GM18951 (cell line): Measurements from ENCODE around the gene WNT3.

Source experiments
- POLR2A ChIP-seq: IDR thresholded peaks from 4 replicates; pipeline ENCODE4 v1.6.1; 2011; ENCODE audit warnings: mild to moderate bottlenecking; ENCODE audit not compliant: insufficient read length, insufficient read depth; ENCODE audit errors: extremely low read depth
- in situ Hi-C: fragments of 300-500 bp; cut with MboI; formaldehyde crosslinking; loops from one replicate; pipeline ENCODE4 v1.12.0; 2022; ENCODE audit warnings: low sequenced_read_pairs, mixed read lengths, inconsistent platforms; ENCODE audit not compliant: unreplicated experiment

WNT3 gene

DNA sequence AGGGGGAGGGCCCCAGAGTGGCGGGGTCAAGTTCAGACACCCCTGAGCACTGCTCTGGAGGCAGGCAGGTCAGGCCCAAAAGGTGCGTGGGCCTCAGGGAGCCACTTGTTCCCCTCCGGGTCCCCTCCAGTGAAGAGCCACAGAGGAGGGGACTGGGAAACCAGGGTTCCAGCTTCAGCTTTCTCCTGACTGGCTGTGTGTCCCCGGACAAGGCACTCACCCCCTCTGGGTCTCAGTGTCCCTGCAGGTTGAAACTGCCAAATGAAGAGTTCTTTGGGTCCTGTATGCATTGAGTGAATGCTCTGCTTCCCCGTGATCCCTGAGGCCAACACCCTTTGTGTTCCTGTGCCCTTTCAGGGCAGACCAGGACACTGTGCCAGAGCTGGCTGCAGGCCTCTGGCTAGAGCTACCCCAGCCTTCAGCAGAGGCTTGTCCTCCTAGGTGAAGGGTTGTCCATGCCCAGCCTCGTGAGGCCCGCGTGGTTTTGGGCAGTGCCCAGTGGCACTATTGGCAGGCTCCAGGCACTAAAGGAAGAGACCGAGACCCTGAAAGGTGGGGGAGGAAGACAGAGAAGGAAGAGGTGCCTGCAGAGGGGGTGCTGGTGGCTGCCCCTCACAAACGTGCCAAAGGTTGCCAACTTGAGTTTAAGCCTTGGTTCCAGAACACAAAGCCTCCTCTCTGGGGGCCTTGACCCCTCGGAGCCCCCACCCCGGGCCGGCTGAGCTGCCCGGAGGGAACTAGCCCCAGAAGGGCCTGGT lies 13.3 kb upstream of the WNT3 start:
- in situ Hi-C loops = no loop called here
- TF ChIP-seq POLR2A = no peak

DNA sequence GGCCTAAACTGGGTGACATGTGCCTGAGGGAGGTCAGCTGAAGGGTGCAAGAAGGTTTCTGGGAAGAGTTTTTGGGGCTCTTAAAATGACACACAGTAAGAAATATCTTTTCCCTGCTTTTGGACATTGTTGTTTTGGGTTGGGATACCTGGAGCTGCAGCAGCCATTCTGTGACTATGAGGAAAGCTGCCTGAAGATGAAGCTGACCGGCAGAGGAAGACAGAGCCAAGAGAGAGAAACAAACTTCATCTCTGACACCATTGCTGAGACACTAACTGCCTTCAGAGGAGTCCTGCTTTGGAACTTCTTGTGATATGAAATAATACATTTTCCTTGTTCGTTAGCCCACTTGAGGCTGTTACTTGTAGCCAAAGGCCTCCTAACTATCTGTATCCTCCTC lies 8.8 kb upstream of the WNT3 start:
- no peak for TF ChIP-seq POLR2A
- in situ Hi-C loops = no loop called here

DNA sequence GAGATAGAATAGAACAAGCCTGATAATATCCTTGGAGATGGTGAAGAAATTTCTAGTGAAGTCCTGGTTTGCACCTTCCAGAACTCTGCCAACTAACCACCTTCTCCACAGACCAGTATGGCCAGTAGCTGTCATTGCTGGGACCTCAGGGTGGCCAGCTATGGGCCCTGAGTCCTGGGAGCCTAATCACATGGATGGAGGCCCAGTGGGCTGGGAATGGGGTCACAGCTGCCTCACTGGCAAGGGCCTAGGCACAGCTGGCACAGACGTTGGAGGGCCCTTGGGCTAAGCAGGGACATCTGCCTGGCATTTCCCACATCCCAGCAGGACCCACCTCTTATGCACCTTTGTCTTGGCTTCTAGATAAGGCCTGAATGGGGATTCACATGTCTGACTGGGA lies 7.6 kb upstream of the WNT3 start:
- no peak for TF ChIP-seq POLR2A
- in situ Hi-C loops = no loop called here

DNA sequence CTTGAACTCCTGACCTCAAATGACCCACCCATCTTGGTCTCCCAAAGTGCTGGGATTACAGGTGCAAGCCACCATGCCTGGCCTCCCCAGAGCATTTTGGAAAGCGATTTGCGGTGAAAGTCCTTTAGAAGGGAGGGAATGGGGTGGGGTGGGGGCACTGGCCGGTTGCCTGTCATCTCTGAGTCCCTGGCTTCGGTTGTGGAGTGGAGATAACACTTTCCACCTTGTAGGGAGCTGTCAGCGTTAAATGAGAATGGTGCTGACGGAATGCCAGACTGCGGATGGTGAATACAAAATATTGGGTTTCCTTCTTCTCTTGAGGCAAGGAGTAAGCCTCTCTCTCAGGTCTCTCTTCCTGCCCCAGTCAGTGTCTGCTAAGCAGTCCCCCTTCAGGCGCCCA lies 5.2 kb upstream of the WNT3 start:
- TF ChIP-seq POLR2A = no peak
- in situ Hi-C loops = no loop called here

DNA sequence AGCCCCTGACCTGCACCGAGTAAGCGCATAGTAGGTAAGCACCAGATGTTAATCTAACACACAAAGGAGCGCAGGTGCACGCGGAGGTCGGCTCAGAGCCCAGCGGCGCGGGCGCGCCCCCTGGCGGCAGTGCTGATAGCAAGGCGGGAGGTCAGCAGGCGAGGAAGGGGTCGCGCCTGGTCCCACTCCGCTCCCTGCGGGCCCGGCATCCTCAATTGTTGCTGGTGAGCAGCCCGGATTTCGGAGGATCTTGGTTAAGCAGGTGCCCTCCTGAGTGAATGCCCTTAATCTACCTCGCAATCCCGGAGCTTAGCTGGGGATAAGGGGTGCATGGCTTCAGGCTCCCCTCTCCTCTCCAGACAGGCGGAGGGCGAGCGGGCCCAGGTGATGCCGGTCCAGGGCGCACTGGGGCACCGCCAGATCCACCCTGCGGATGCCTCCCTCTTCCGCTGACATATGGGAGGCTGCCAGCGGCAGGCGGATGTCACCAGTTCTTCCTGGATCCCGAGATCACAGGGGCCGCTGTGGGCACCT lies 4.0 kb upstream of the WNT3 start:
- in situ Hi-C loops = no loop called here
- TF ChIP-seq POLR2A = no peak

DNA sequence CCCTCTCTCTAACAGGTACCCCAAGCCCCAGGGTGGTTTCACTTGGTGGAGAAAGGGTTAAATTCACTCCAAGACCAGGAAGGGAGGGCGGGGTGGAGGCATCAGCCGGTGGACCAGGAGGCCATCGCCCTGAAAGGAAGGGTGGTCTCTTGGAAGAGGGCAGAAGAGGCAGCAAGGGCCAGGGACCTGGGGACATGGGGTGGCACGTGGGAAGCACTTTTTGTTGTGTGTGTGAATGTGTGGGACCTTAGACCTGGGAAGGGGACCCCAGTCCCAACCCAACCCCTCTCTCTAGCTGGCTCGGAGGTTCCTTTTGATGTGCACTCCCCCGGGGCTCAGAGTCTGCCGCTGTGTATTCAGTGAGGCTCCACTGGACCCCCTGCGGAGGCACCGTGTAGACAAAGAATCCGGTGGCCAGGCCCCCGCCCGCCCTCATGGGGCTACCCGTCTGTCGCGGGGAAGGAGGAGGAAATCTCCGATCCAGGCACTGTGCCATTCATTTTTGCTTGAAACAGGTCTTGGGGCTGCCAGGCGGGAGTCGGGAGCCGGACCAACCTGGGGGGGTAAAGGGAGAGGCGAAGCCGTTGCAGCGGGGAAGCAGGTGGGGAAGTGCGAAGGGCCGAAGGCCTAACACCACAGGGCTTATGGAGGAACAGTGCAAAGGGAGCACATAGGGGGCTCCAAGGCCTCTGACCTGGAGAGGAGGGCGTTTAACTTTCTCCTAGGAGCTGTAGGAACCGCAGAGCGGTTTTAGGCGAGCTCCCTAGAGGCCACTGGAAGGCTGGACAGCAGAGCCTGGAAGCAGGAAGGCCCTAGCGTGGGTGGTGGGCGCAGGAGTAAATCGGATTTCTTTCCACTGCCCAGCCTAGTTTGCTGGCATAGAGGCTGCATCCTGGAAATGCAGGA lies 3.2 kb upstream of the WNT3 start:
- in situ Hi-C loops = no loop called here
- TF ChIP-seq POLR2A = no peak

DNA sequence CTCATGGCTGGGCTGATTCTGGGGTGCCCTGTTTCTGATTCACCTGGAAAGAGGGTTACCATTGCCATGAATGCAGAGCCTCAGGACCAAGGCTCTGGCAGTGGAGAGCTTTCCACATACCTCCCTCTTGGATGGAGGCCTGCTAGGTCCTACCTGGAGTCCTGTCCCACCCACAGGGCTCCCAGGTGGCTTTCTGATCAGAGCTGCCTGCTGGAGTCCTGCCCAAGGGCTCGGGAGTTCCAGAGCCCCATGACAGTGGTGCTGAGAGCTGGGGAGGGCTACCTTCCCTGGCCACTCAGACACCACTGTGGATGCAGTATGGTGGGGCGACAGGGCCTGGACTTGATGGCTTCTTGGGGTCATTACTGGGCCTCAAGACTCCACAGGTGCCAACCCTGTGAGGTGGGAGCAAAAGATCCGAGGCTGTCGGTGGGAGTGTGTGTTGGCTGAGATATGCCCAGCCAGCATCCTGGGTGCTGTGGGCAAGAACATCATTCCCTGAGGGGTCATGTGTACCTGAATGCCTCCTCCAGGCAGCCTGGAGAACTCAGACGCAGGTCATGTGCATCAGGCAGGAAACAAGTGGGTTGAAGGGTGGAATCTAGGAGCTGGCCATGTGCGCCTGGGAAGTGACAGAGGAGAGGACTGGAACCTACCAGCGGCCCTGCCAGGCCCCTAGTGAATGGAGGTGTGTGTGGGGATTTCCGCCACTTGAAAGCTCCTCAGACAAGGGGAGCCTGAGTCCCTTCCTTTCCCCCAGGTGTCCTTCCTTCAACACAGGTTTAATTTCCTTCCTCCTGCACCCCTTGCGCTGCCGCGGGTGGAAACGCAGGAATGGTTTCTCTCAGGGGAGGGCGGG lies 2.3 kb upstream of the WNT3 start:
- in situ Hi-C loops = no loop called here
- TF ChIP-seq POLR2A = no peak

DNA sequence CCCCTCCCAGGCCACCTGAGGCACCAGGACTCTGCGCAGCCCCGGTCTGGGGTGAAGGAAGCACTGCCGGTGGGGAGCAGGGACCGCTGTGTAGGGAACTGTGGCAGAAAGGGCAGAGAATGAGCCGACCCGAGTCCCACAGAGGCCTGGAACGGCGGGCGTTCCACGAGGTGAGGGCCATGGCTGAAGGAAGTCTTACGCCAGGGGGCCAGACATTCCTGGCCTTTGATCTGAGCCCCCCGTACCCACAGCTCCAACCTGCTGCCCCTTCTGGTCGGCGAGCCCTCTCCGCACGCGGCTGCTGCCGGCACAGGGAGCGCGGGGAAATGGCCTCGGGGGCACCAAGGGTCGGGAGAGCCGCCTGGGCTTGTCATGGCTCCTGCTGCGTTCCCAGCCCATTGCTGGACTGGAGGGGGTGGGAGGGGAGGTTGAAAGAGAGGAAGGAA lies 1.4 kb upstream of the WNT3 start:
- no peak for TF ChIP-seq POLR2A
- in situ Hi-C loops = no loop called here

DNA sequence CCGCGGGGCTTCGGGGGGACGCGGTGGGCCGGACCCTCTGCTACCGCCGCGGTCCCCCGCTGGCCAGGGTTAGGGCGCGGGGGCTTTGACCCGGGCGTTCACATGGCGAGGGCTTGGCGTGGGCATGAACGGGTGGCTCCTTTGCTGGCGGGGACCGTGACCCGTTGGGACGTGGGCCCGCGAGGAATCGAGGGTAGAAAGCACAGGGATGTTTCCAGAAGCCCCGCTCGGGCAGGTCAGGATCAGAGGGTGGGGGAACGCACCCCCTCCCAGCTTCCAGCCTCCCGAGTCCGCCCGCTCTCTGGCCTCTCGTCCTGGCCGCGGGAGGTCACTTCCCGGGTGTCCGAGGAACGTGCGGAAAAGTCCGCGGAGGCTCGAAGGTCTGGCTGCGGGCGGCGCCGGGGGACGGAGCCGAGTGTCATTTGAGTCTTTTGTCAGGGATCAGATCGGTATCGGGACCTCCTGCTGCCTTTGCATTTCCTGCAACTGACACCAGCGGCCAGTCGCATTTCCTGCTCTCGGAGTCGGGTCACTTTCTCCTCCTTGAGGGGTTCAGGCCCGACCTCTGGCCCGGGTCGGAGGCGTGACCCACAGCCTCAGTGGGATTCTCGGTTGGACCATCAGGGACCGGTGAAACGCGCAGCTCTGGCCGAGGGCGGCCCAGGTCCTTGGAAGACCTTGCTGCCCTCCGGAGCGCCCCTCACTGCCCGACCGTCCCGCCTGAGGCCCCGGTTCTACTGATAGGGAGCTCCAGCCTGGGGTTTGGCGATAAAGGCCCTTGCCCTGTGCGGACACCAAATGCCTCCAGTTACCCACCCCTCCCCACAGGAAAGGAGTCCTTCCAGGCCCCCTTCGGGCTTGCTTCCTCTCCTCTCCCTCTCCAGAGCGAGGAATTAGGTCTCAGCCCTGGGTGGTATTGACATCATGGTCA lies 702 bp upstream of the WNT3 start:
- no peak for TF ChIP-seq POLR2A
- in situ Hi-C loops = no loop called here

DNA sequence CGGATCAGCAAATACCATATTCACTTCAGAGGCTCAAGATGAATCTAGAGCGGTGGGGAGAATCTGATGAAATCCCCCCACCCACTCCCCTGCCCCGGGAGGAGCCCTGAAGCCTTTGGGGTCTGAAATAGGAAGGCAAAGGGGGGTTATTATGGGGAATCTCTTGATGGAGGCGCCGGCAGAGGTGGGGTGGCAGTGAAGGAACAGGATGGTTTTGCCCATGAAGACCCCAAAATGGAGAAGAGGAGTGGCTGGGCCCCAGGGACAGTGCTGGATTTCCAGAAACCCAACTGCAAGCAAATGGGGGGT lies 637 bp downstream of the WNT3 start:
- in situ Hi-C loops = no loop called here
- TF ChIP-seq POLR2A = no peak

DNA sequence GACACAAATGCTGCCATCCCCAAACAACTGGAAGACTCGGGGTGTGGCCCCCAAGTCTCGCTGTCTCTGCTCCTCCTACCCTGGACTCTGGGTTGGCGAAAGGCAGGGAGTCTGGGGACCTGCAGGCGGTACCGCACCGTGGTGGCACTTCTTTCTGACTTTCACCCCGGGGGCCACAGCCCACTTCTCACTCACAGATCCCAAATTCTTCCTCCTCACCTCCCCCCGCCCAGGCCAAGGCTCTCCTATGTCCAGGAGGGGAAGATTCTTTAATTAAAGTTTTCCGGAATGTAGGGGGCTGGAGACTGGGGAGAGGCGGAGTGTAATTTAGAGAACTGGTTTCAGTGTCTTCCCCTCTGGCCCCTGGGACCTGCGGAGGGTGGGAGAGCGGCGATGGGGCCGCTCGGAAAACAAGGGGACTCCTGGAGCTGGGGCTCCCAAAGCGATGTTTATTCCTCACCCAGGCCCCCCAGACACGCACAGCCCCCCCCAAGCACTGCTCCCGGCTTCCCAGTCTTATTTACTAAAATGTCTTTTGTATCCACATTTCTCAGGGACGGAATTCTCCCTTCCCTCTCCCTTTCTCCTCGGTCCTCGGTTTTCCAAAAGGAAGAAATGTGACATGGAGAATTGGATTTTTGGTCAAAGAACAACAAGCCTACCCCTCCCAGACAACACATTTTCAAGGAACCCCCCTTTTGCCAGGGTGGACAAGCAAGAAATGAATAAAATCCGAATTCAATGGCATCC lies 1.2 kb downstream of the WNT3 start:
- no peak for TF ChIP-seq POLR2A
- in situ Hi-C loops = no loop called here

DNA sequence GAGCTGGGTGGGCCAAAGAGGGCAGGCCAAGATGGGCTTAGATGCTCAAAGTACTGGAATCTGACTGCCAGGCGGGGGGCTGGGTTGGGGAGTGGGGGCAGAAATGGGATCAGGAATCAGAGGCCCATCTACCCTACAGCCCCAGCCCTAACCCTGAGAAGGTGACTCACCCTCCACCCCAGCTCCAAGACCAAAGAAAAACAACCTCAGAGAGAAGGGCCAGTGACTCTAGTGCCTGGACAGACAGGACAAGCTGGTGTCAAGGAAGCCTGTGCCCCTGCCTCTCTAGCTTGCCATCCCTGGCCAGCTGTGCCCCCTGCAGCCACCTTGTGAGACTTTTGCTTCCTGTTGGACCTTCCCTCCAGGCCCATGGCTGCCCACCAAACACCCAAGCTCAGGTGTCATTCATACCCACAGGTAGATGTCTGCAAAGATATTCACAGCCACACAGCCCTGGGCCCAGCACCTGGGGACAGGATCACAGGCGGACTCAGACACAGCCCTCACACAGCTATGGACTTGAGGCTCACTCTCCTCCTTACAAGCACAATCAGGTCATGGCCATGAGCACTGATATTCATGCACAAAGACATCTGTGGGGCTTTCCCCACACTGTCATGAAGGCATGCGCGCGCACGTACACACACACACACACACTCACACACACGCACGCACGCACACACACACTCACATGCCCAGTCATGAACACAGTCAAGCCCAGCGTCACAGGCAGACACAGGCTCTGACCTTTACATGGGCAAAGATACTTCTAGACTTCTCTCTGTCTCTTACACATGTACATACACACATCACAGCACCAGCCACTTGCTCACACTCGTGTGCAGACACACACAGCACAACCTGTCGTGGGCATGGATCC lies 2.8 kb downstream of the WNT3 start:
- no peak for TF ChIP-seq POLR2A
- in situ Hi-C loops = no loop called here
